Thyroid gland (tissue), 4 donors: Measurements from ENCODE around the gene SIN3B. TPM values are rescaled to one million over a fixed set of nuclear protein-coding genes. Genes with fewer than 3 reads are reported as not detected.
A peak's percentile ranks its signal among the peaks of the same experiment; 100 is the strongest.

Experiments
- DNase-seq, 2 donors: peaks; one replicate each; pipeline ENCODE4 v3.0.0-alpha.2; 2019
- H3K27ac ChIP-seq, 3 donors: fragments of 200-600 bp; sonication (generic); 1 replicate in 2 of 3; 2 replicates in 1 of 3; pipeline ENCODE4 v1.5.1; 2016 to 2019; ENCODE audit warnings: mild to moderate bottlenecking in 1 of 3, moderate library complexity in 1 of 3
- H3K27me3 ChIP-seq: fragments of 200-600 bp; sonication (generic); one replicate; pipeline ENCODE4 v1.5.1; 2019
- H3K36me3 ChIP-seq, 2 donors: fragments of 200-600 bp; sonication (generic); one replicate each; pipeline ENCODE4 v1.5.1; 2016 to 2019
- H3K4me1 ChIP-seq, 2 donors: fragments of 200-600 bp; sonication (generic); one replicate each; pipeline ENCODE4 v1.5.1; 2017 to 2019
- H3K4me3 ChIP-seq, 3 donors: fragments of 200-600 bp; sonication (generic); replicated peaks in 1 of 3; 1 replicate in 2 of 3; 2 replicates in 1 of 3; pipeline ENCODE4 v1.5.1; 2016; ENCODE audit warnings: mild to moderate bottlenecking in 1 of 3
- H3K9me3 ChIP-seq: fragments of 200-600 bp; sonication (generic); one replicate; pipeline ENCODE4 v1.5.1; 2017
- POLR2A ChIP-seq, 2 donors: fragments of 450-650 bp; IDR thresholded peaks; one replicate each; pipeline ENCODE4 v1.6.1; 2017; ENCODE audit warnings: antibody characterized with exemption in 2 of 2, mild to moderate bottlenecking in 2 of 2, moderate library complexity in 1 of 2
- WGBS, 2 donors: methylation state at CpG; one replicate each; pipeline ENCODE4 v1.1.5; 2017; 5-methylcytosine and 5-hydroxymethylcytosine counted together
- intact Hi-C: fragments of 100-400 bp; cut with DNase I; formaldehyde crosslinking; loops from one replicate; pipeline ENCODE4 v1.15.1; 2023
- total RNA-seq, 4 donors: library from RNA; depleted of rRNA; stranded (reverse); fragments of >200 nt; gene quantifications; one replicate each; pipeline ENCODE4 v1.2.3, GENCODE V29; 2016
- TF ChIP-seq, protein P1 (sequence below), 6 experiments: fragments of 200-600 bp in 3 of 6; fragments of 450-650 bp in 3 of 6; sonication (generic) in 3 of 6; IDR thresholded peaks; one replicate each; pipeline ENCODE4 v1.5.1; 2016 to 2019; ENCODE audit warnings: antibody characterized with exemption in 6 of 6, mild to moderate bottlenecking in 2 of 6, inconsistent platforms in 1 of 6, moderate library complexity in 1 of 6

The SIN3B gene, protein sequence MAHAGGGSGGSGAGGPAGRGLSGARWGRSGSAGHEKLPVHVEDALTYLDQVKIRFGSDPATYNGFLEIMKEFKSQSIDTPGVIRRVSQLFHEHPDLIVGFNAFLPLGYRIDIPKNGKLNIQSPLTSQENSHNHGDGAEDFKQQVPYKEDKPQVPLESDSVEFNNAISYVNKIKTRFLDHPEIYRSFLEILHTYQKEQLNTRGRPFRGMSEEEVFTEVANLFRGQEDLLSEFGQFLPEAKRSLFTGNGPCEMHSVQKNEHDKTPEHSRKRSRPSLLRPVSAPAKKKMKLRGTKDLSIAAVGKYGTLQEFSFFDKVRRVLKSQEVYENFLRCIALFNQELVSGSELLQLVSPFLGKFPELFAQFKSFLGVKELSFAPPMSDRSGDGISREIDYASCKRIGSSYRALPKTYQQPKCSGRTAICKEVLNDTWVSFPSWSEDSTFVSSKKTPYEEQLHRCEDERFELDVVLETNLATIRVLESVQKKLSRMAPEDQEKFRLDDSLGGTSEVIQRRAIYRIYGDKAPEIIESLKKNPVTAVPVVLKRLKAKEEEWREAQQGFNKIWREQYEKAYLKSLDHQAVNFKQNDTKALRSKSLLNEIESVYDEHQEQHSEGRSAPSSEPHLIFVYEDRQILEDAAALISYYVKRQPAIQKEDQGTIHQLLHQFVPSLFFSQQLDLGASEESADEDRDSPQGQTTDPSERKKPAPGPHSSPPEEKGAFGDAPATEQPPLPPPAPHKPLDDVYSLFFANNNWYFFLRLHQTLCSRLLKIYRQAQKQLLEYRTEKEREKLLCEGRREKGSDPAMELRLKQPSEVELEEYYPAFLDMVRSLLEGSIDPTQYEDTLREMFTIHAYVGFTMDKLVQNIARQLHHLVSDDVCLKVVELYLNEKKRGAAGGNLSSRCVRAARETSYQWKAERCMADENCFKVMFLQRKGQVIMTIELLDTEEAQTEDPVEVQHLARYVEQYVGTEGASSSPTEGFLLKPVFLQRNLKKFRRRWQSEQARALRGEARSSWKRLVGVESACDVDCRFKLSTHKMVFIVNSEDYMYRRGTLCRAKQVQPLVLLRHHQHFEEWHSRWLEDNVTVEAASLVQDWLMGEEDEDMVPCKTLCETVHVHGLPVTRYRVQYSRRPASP
- 10 to 100 TPM; 33.6 to 65.9 (median 47.6) TPM for total RNA-seq

GRCh38 chr19:16829010-16829821, at the start of gene SIN3B:
SIN3B (plus strand) TSS chr19:16829398; CDS start chr19:16829421, 23 bp downstream.
- H3K4me3 ChIP-seq, result peak within 1 kb of the TSS; percentile 39 to 81 (median 64)
- WGBS, 2 donors, result 5 to 14% methylated on average over 12 to 18 of the region's 63 CpGs
- H3K27ac ChIP-seq, result peak within 1 kb of the TSS; percentile 53 to 87 (median 54)
- intact Hi-C loops, result no loop called here
- H3K9me3 ChIP-seq, result no peaks in the 10 kb centered on the region
- H3K36me3 ChIP-seq, result peaks cover 22 to 30% of the 10 kb centered on the region in 2 donors
- peak; percentile 73 to 80 for DNase-seq
- TF ChIP-seq POLR2A (IDR thresholded peaks at IDR 0.05), result peak; percentile 46 to 80
- TF ChIP-seq, protein P1, sequence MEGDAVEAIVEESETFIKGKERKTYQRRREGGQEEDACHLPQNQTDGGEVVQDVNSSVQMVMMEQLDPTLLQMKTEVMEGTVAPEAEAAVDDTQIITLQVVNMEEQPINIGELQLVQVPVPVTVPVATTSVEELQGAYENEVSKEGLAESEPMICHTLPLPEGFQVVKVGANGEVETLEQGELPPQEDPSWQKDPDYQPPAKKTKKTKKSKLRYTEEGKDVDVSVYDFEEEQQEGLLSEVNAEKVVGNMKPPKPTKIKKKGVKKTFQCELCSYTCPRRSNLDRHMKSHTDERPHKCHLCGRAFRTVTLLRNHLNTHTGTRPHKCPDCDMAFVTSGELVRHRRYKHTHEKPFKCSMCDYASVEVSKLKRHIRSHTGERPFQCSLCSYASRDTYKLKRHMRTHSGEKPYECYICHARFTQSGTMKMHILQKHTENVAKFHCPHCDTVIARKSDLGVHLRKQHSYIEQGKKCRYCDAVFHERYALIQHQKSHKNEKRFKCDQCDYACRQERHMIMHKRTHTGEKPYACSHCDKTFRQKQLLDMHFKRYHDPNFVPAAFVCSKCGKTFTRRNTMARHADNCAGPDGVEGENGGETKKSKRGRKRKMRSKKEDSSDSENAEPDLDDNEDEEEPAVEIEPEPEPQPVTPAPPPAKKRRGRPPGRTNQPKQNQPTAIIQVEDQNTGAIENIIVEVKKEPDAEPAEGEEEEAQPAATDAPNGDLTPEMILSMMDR (IDR thresholded peaks at IDR 0.05), result no peak
- no peaks in the 10 kb centered on the region for H3K27me3 ChIP-seq
- peaks cover 20 to 21% of the 10 kb centered on the region in 2 donors for H3K4me1 ChIP-seq

DNA sequence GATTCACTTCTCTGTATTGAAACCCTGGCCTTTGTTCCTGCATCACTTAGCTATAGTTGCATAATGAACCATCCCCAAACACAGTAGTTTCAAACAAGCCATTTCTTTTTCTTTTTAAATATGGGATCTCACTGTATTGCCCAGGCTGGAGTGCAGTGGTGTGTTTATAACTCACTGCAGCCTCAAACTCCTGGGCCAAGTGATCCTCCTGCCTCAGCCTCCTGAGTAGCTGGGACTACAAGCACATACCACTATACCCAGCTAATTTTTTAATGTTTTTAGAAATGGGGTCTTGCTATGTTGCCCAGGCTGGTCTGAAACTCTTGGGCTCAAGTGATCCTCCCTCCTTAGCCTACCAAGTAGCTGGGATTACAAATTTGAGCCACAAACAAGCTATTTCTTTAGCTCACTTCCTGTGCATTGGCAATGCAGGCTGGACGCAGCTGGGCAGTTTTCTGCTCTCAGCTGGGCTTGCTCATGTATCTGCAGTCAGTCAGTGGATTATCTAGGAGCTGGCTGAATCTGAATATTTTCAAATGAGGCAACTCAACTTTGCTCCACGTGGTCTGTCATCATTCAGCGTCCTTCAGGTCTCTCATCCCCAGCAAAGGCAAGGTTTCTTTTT, 49.5 kb upstream of the SIN3B start:
- Histone ChIP-seq H3K27me3 (no peaks in the 10 kb centered on the region), H3K27ac (no peak overlapping the region), H3K36me3 (no peaks in the 10 kb centered on the region), H3K4me3 (no peak overlapping the region), H3K4me1 (no peaks in the 10 kb centered on the region), H3K9me3 (no peaks in the 10 kb centered on the region)
- intact Hi-C loops, result loop anchor here (10.0 kb wide), 1 partner anchor 265 kb away; no protein-coding TSS in a partner anchor
- TF ChIP-seq POLR2A (IDR thresholded peaks at IDR 0.05), result no peak
- TF ChIP-seq, protein P1 (IDR thresholded peaks at IDR 0.05), result no peak
- no peak for DNase-seq
- WGBS, 2 donors, result 59 to 69% methylated on average over 3 of the region's 3 CpGs

GRCh38 chr19:16782719-16783118, 46.5 kb upstream of the SIN3B start:
- H3K27me3 ChIP-seq, result no peaks in the 10 kb centered on the region
- intact Hi-C loops, result no loop called here
- H3K27ac ChIP-seq, result no peak overlapping the region
- no peaks in the 10 kb centered on the region for H3K4me1 ChIP-seq
- no peak for TF ChIP-seq POLR2A (IDR thresholded peaks at IDR 0.05)
- TF ChIP-seq, protein P1 (IDR thresholded peaks at IDR 0.05), result no peak
- no peaks in the 10 kb centered on the region for H3K9me3 ChIP-seq
- H3K4me3 ChIP-seq, result no peak overlapping the region
- H3K36me3 ChIP-seq, result no peaks in the 10 kb centered on the region
- 78 to 92% methylated on average over 1 of the region's 1 CpG for WGBS, 2 donors
- no peak for DNase-seq

- no peak overlapping the region for H3K27ac ChIP-seq
- H3K9me3 ChIP-seq, result no peaks in the 10 kb centered on the region
- intact Hi-C loops, result no loop called here
- 89 to 91% methylated on average over 2 of the region's 2 CpGs for WGBS, 2 donors
- no peaks in the 10 kb centered on the region for H3K4me1 ChIP-seq
- no peak overlapping the region for H3K4me3 ChIP-seq
- DNase-seq, result no peak
- no peaks in the 10 kb centered on the region for H3K27me3 ChIP-seq
- H3K36me3 ChIP-seq, result no peaks in the 10 kb centered on the region
- TF ChIP-seq POLR2A (IDR thresholded peaks at IDR 0.05), result no peak
- TF ChIP-seq, protein P1 (IDR thresholded peaks at IDR 0.05), result no peak
These were observed 40.7 kb upstream of the SIN3B start for GRCh38 chr19:16788479-16788878.
